SU-DHL-6 (cell line): ENCODE results near the gene UTF1.
"Not testable (repeated sequence)": the region's sequence is repeated elsewhere in the genome, so short reads cannot be mapped to it uniquely, and the experiment has no call there.

Experiments
- H2AFZ ChIP-seq: fragments of 200-600 bp; sonication (generic); 2 replicates; pipeline ENCODE4 v1.6.1; 2014; ENCODE audit warnings: low read depth, mild to moderate bottlenecking, moderate library complexity, mixed read lengths, antibody characterized with exemption, low read length; ENCODE audit not compliant: severe bottlenecking
- H3F3A ChIP-seq: fragments of 200-600 bp; shearing (Covaris generic); 2 replicates; pipeline ENCODE4 v1.6.0; 2016; ENCODE audit warnings: antibody characterized with exemption, mild to moderate bottlenecking; ENCODE audit not compliant: insufficient read depth
- H3K27ac ChIP-seq: fragments of 200-600 bp; sonication (generic); 2 replicates; pipeline ENCODE4 v1.5.1; 2016; ENCODE audit warnings: low read depth, mild to moderate bottlenecking, low read length, moderate library complexity, mixed read lengths
- H3K27me3 ChIP-seq: fragments of 200-600 bp; sonication (generic), shearing (Covaris generic); 2 replicates; pipeline ENCODE4 v1.6.0; 2014; ENCODE audit warnings: mild to moderate bottlenecking, low read length
- H3K36me3 ChIP-seq: fragments of 200-600 bp; sonication (generic); 2 replicates; pipeline ENCODE4 v1.6.1; 2014; ENCODE audit warnings: mild to moderate bottlenecking, low read length, mixed read lengths
- H3K4me2 ChIP-seq: fragments of 300-600, 200-600 bp; shearing (Covaris generic), sonication (generic); 2 replicates; pipeline ENCODE4 v1.6.0; 2014; ENCODE audit warnings: low read length, low read depth, mild to moderate bottlenecking; ENCODE audit not compliant: poor library complexity, severe bottlenecking
- H3K4me3 ChIP-seq: fragments of 200-600 bp; sonication (generic); 2 replicates; pipeline ENCODE4 v1.5.1; 2014; ENCODE audit warnings: antibody characterized with exemption, low read length, mild to moderate bottlenecking, mixed read lengths; ENCODE audit not compliant: insufficient read depth, poor library complexity, severe bottlenecking
- H3K79me2 ChIP-seq: fragments of 200-600 bp; sonication (generic); 2 replicates; pipeline ENCODE4 v1.6.1; 2014; ENCODE audit warnings: mild to moderate bottlenecking, low read length, moderate library complexity; ENCODE audit not compliant: insufficient read depth
- H3K9ac ChIP-seq: fragments of 200-600 bp; sonication (generic); 2 replicates; pipeline ENCODE4 v1.7.0; 2014; ENCODE audit warnings: mild to moderate bottlenecking, low read length
- H3K9me2 ChIP-seq: fragments of 200-600 bp; sonication (generic); replicated peaks from 2 replicates; pipeline ENCODE4 v1.6.1; 2014; ENCODE audit warnings: low read length; ENCODE audit not compliant: insufficient read depth
- H3K9me3 ChIP-seq: fragments of 200-600 bp; sonication (generic); 2 replicates; pipeline ENCODE4 v1.6.1; 2014; ENCODE audit warnings: low read length, mixed read lengths; ENCODE audit not compliant: insufficient read depth
- H4K20me1 ChIP-seq: fragments of 200-600 bp; sonication (generic); 2 replicates; pipeline ENCODE4 v1.6.1; 2014; ENCODE audit warnings: low read depth, mild to moderate bottlenecking, antibody characterized with exemption, low read length, moderate library complexity, mixed read lengths
- EZH2phosphoT487 ChIP-seq: fragments of 200-600 bp; sonication (generic), shearing (Covaris generic); conservative IDR thresholded peaks from 2 replicates; pipeline ENCODE4 v1.6.1; 2018; ENCODE audit warnings: mild to moderate bottlenecking, antibody characterized with exemption, low read length, moderate library complexity, mixed read lengths
- TF ChIP-seq, protein P1 (sequence below): fragments of 200-600 bp; sonication (generic); IDR thresholded peaks from one replicate; pipeline ENCODE4 v1.5.1; 2017; ENCODE audit warnings: antibody characterized with exemption, mild to moderate bottlenecking, low read length, moderate library complexity; ENCODE audit not compliant: insufficient read depth, poor library complexity, severe bottlenecking

Gene UTF1

DNA sequence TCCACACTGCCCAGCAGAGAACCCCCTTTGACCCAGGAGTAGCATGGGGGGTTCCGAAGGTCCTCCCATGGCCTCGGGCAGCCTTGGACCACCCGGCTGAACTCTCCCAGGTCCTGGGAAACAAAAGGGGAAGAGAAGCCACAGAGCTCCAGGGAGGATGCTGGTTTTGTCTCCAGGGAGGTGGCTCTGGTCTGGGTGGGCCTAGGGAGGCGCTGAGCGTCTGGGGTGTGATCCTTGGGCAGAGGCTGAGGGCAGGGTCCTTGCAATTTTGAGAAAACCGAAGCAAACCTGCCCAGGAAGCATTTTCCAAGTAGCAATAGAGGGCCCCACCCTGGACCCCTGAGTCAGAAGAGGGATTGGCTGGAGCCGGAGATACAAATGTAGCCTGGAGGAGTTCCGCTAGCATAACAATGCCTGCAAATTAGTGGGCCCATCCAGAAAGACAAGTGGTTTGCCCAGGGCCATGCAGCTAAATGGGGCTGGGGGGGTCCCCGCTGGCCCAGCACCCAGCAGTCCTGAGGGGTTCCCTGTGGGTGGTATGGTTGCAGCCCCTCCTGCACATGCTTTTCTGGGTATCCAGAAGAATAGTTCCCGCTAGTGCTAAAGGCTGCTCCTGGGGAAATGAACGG, 2.0 kb downstream of the UTF1 start:
- H3F3A ChIP-seq, result no peaks in the 10 kb centered on the region
- H3K4me3 ChIP-seq, result no peak overlapping the region
- H3K36me3 ChIP-seq, result no peaks in the 10 kb centered on the region
- no peaks in the 10 kb centered on the region for H3K9me2 ChIP-seq
- no peak overlapping the region for H3K9ac ChIP-seq
- H3K27me3 ChIP-seq, result no peaks in the 10 kb centered on the region
- no peaks in the 10 kb centered on the region for H4K20me1 ChIP-seq
- H3K9me3 ChIP-seq, result no peaks in the 10 kb centered on the region
- H3K4me2 ChIP-seq, result no peak overlapping the region
- H3K27ac ChIP-seq, result no peak overlapping the region
- H2AFZ ChIP-seq, result no peak overlapping the region
- no peaks in the 10 kb centered on the region for H3K79me2 ChIP-seq
- no peak for TF ChIP-seq EZH2phosphoT487
- TF ChIP-seq, protein P1, sequence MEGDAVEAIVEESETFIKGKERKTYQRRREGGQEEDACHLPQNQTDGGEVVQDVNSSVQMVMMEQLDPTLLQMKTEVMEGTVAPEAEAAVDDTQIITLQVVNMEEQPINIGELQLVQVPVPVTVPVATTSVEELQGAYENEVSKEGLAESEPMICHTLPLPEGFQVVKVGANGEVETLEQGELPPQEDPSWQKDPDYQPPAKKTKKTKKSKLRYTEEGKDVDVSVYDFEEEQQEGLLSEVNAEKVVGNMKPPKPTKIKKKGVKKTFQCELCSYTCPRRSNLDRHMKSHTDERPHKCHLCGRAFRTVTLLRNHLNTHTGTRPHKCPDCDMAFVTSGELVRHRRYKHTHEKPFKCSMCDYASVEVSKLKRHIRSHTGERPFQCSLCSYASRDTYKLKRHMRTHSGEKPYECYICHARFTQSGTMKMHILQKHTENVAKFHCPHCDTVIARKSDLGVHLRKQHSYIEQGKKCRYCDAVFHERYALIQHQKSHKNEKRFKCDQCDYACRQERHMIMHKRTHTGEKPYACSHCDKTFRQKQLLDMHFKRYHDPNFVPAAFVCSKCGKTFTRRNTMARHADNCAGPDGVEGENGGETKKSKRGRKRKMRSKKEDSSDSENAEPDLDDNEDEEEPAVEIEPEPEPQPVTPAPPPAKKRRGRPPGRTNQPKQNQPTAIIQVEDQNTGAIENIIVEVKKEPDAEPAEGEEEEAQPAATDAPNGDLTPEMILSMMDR, result no peak

DNA sequence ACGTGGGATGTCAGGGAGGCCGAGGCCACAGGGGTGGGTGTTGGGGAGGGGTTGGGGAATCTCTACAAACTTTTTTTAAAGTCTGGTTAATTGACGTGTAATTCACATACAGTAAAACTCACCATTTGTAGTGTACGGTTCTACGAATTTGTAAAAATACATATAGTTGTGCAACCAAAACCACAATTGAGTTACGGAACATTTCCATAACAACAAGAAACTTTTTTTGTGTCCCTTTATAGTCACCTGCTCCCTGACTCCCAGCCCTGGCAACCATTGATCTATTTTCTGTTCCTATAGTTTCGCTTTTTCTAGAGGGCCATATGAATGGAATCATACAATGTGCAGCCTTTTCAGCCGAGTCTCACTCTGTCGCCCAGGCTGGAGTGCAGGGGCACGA, 4.8 kb downstream of the UTF1 start:
- not testable (repeated sequence) for H2AFZ ChIP-seq, H3K4me2 ChIP-seq, H3K79me2 ChIP-seq, H3K4me3 ChIP-seq, H3K9me2 ChIP-seq, H3K9ac ChIP-seq, H3K9me3 ChIP-seq, H3K27me3 ChIP-seq, H3K36me3 ChIP-seq, H4K20me1 ChIP-seq, H3K27ac ChIP-seq, H3F3A ChIP-seq

DNA sequence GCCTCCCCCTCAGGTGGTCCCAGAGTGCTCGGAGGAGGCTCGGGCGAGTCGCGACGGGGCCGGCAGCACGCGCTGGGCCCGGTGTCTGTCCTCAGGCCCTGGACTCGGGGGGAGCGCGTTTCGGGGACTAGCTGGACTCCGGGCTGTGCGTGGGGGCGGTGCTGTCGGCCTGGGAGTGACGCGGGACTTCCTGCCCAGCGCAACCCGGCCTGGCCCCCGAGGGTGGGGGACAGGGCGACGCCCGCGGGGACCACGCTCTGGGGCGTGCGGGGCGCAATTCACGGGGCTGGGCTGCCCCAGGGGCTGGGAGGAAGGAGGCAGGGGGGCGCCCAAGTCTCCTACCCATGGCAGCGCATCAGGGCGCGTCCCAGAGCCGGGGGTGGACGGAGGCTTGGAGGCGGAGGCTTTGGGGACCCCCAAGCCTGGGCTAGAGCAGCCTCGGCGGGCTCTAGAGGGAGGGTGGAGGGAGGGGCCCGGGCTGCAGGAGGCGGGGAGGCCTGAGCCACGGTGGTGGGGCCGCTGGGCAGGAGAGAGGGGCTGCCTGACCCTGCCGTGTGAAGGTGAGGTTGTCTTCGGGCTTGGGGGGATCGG, 5.3 kb downstream of the UTF1 start:
- no peak overlapping the region for H3K9ac ChIP-seq

DNA sequence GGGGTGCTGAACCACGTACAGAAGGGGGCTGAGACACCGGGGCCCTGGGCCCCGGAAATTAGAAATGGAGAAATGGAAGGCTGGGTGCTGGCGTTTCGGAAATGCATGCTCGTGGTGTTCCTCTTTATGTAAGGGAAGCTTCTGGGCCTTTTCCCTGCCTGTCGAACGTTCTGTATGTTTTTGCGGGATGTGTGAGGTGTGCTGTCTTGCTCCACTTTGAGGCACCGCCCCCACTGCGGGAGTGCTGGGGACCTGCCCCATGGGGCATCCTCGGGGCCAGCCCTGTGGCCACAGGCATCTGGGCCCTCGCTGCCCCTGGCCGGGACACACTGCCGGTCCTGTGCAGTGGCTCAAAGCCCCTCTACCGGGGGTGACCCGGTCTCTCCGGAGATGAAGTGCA, 5.9 kb downstream of the UTF1 start:
- Histone ChIP-seq H3K9me2 (no peaks in the 10 kb centered on the region), H3K4me2 (no peak overlapping the region), H3K27me3 (no peaks in the 10 kb centered on the region), H3K9ac (no peak overlapping the region), H3K36me3 (no peaks in the 10 kb centered on the region), H3K79me2 (no peaks in the 10 kb centered on the region), H3K9me3 (no peaks in the 10 kb centered on the region), H3K4me3 (no peak overlapping the region), H2AFZ (no peak overlapping the region), H4K20me1 (no peaks in the 10 kb centered on the region), H3K27ac (no peak overlapping the region), H3F3A (no peaks in the 10 kb centered on the region)
- TF ChIP-seq, protein P1, result no peak
- no peak for TF ChIP-seq EZH2phosphoT487

More for the DNA sequence above, 5.3 kb downstream of the UTF1 start:
- Histone ChIP-seq H3K4me3 (no peak overlapping the region), H3K27me3 (no peaks in the 10 kb centered on the region), H3K9me3 (no peaks in the 10 kb centered on the region), H4K20me1 (no peaks in the 10 kb centered on the region), H3K4me2 (no peak overlapping the region), H3K27ac (no peak overlapping the region), H2AFZ (no peak overlapping the region), H3F3A (no peaks in the 10 kb centered on the region), H3K79me2 (no peaks in the 10 kb centered on the region), H3K36me3 (no peaks in the 10 kb centered on the region), H3K9me2 (no peaks in the 10 kb centered on the region)
- TF ChIP-seq EZH2phosphoT487, result no peak
- TF ChIP-seq, protein P1, result no peak
